SIG-M5 treated with dmso at 0.1 percent for 504 hours (cell line): ENCODE results near the gene TEAD4.
A peak's percentile ranks its signal among the peaks of the same experiment; 100 is the strongest.

Experiments used
- DNase-seq: peaks from one replicate; lab custom pipeline; 2025; ENCODE audit not compliant: unreplicated experiment; lab: John Stamatoyannopoulos, UW

Gene TEAD4

DNA sequence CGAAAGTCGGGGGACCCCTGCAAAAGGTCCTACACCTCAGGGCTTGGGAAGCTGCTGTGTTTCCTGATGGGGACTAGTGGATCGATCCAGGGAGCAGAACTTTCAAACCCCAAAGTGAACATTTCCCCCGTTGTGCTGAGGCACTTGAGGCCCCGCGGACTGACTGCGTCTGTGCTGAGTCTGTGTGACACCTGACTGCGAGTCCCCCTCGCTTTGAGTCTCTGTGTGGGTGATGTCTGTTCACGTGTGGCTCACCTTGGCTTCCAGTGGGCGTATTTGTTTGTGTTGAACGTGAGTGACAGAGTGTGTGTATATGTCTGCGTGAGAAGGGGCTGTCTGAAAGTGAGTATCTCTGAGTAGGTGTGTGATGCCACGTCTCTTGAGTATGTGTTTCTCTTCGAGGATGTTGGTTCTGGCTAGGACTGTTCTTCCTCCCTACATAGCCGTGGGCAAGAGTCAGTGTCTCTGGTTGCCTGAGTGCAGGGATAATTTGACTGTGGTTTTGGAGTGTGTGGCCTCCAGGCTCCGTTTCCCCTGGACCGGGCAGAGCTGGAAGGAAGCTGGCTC is 1.3 kb downstream of the TEAD4 start:
- peak; percentile 19 for DNase-seq

DNA sequence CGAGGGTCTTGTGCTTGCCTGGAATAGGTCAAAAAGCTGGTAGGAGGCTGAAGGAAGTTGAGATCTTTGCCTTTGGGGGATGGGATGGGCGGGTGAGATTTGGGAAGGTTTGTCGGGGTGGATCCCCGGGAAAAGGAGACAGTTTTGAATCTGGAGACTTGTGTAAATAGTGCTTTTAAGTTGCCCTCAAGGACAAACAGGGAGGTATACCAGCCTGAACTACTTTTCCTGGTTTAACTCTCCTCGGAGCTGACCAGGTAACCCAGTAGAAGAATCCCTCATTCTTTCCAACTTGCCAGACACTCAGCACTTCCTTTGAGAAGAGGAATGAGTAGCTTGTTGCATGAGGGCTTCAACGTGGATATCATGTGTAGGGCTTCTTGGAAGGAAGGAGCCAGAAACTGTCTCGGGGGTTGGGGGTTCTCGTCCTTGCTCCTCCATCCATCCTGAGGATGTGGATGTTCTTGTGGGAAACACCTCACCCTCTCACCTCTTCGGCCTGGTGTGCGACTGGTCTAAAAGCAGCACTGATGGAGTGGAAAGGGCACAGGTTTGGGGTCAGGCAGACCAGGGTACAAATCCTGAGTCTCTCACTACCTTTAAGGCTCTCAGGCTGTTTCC is 1.9 kb downstream of the TEAD4 start:
- DNase-seq, result no peak

DNA sequence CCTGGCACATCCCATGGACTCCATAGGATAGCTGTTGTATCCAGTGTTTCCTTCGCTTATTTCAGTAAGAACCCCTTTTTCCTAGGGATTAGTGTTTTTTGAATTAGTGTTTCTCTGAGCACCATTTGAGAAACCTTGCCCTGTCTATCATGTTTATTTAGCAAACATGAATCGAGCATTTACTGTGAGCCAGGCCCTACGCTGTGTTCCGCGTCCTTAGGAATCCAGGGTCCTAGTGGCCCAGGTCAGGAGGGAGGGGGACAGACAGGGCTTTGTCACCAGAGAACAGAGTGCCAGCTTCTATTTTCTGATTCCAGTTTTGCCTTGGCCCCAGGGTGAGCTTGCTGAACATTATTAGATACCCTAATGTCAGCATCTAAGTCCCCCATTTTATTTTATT is 2.5 kb downstream of the TEAD4 start:
- DNase-seq, result no peak

DNA sequence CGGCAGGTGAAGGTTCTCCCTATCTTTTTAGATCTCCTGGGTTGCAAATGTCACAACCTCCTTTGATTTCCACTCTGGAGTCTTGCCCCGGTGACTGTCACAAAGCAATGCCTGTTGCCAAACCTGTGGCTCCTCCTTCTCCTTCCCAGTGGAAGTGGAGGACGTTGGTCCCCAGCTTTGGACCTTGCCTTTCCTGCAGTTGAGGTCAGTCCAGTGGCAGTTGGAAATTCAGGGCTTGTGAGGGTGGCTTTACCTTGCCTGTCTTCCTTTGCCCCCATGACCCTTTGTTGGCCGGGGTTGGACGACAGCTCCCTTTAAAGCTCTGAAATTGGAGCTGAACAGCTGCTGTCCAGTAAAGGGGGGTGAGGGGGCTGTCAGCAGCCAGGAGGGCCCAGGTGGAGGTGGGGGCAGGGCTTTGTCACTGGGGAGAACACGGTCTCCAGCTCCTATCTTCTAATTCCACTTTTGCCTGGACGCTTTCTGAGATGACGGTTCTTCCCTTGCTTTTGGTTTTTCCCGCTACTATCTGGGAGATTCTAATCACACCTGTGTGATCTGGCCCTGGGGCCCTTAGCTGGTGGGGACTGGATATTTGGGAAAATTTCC is 4.1 kb downstream of the TEAD4 start:
- DNase-seq, result no peak

DNA sequence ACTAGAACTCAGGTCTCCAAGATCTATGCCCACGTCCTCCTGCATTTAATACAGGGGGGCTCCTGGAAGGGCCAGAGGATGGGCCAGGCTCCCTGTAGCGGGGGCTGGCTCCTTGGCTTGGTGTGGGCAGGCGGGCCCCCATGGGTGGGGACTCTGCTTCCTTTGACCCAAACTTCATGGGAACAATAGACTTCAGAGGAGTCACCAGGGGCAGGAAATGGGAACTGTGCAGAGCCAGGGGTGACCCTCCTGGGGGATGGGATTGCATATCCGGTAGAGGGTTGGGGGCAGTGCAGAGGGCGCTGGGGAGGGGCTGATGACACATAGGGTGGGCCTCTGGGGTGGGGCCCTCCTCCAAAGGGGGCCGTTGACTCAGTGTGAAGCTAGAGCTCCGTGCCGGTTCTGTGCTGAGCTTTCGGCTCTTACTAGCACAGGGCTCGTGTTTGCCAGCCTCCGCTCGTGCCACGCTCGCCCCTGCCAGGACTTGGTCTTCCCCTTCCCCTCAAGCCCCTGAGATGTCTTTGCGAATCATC is 4.6 kb downstream of the TEAD4 start:
- DNase-seq, result no peak

DNA sequence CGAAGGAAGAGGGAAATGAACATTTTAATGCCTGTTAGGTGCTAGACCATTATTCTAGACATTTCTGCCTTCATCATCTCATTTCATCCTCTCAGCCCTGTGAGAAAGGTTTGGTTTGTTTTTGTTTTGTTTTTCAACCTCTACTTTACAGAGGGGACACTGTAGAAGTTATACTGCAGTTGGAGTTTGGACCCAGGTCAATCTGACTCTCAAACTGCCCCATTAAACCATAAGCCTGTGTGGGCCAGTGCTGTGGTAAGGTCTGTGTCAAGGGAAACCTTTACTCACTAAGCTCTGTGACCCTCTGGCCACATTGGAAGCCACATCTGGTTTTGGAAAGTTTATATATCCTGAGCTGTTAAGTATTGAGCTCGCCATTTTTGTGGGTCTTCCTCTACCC is 8.5 kb downstream of the TEAD4 start:
- no peak for DNase-seq

DNA sequence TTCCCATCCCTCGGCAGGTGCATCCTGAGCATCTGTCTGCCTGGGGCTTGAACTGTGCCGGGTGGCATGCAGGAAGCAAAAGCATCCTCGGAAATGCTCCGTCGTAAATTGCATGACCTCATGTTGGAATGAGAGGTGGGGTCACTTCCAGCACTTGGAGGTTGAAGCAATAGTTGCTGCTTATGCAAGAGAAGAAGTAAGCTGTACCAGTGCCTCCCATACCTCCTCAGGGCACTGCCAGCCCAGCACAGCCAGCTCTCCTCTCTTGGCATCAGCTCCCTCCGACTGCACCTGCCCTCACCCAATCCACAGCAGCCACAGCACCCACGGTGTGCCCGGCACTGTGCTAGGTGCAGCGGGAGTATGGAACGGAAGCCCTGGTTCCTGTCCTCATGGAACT is 11.5 kb downstream of the TEAD4 start:
- no peak for DNase-seq

DNA sequence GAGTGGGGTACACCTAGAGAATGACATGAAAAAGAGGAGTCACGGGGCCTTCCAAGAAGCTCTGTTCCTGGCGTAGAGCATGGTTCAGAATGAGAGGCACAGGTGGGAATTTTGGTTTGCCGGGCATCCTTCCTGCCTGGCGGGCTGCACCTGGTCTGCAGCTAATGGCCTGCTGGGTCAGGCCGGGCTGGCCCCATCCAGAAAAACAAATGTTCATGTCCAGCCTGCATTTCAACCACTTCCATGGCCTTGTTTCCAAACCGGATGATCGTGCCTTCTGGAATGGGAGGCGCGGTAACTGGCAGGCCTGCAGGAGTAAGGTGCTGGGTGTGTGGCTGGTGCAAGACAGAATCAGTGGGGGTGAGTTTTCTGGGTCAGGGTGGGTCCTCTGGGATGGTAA is 14.4 kb downstream of the TEAD4 start:
- no peak for DNase-seq

DNA sequence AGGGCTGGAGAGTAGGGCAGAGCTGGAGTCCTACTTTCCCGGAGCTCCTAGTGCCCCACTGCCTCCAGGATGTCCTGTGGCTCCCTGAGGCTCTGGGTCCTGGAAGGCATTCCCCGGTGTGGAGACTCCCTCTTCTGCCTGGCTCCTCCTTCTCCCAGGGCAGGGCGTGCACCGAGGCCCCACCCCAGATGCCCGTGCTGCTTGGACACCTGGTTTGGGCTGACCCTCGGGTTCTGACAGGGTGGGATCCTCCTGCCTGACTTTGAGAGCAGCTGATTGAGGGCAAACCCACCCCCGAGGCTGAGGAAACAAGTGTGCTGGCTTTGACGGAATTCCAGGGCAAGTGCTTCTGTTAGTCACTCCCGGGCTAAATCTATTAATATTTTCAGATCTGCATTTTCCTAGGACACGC is 15.4 kb downstream of the TEAD4 start:
- no peak for DNase-seq

DNA sequence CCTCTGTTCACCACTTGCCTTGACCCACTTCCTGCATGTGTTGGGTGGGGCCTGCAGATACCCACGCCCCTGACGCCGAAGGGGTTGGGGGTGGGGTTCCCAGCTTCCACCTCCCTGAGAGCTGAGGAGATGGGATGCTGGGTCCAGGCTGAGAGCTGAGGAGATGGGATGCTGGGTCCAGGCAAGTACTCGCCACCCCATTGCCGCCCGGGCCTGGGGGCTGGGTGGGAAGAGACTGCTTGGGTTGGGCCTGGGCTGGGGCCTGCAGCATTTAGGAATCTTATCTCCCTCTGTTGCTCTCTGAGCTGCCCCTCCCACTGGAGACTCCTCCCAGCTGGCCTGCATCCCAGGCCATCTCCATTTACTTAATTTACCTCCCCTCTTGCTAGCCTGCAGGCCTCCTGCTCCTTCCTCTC is 17.4 kb downstream of the TEAD4 start:
- no peak for DNase-seq

DNA sequence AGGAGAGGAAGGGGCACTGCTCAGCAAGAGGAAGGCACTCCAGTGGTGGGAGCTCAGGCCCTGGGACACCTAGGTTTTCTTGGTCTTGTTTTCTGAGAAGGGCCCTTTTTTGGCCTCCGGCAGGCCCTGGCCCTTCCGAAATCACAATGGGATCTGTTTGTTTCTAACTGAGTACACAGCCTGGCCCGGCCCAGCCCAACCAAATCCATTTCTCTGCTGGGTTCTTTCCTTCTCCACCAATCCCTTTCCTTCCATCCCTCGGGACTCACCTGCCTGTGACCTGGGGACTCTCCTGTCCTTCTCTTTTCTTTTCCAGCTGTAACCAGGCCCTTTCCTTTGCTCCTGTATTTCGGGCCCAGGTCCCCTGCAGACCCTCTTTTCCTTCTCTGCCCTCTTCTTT is 18.6 kb downstream of the TEAD4 start:
- no peak for DNase-seq

DNA sequence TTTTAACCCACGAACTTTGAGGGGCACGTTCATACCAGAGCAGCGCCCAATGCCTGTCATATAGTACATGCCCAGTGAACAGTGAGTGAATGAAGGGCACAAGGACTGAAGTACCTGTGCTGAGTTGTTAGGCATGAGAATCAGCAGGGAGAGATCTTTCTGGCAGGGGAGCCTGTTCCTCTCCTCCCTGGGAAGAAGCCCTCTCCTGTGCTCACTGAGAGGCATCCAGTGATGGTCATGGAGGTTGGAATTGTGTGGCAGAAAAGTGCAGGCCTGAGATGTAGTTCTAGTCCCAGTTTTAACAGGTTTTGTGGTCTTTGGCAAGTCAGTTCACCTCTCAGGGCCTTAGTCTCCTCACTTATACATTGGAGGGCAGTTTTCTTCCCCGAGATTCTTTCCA is 20.6 kb downstream of the TEAD4 start:
- DNase-seq, result no peak

DNA sequence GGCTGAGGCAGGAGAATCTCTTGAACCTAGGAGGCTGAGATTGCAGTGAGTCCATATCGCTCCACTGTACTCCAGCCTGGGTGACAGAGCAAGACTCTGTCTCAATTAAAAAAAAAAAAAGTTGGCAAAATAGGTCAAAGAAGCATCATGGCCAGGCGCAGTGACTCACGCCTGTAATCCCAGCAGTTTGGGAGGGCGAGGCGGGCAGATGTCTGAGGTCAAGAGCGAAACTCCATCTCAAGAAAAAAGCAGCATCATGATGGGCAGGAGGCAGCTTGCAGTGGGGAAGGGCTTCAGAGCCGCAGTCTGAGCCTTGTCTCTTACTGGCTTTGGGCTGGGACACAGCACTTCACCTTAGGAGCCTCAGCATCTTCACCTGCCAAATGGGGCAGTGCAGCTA is 21.4 kb downstream of the TEAD4 start:
- DNase-seq, result no peak

DNA sequence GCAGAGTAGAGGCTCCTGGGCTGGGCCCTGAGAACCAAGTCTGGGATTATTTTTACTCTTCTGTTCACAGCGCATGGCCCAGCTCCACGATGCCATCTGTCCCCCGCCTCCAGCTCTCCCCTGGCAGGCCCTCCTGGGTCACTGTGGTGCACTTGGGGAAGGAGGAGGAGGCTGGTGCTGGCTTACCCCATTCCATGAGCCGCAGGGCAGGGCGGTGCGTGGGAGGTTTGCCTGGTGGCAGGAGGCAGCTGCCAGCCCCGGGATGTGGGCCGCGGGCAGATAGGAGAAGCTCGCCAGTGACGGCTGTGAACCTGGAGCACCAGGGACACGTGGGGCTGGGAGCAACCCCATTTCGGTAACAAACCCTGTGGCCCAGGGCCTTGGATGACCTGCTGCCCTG is 23.2 kb downstream of the TEAD4 start:
- DNase-seq, result no peak

DNA sequence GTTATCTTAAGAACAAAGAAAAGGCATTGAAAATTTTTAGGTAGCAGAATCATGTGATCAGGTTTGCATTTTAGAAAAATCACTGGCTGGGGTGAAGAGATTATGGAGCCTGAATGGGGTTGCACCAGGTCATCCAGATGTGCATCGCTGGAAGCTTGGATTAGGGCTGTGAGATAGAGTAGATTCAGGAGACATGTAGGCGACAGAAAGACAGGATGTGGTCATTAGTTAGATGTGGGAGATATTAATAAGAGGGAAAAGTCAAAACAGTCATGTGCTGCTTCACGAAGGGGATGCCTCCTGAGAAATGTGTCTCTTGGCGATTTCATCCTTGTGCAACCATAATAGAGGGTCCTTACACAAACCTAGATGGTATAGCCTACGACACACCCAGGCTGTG is 25.1 kb downstream of the TEAD4 start:
- no peak for DNase-seq

DNA sequence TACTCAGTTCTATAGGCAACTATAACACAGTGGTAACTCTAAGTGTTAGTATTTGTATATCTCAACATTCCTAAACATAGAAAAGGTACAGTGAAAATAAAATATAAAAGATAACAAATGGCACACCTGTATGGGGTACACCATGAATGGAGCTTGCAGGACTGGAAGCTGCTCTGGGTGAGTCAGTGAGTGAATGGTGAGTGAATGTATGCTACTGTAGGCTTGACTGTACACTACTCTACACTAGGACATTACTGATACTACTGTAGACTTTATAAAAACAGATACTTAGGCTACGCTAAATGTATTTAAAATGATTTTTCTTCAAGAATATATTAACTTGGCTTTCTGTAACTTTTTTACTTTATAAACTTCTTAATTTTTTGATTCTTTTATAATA is 25.5 kb downstream of the TEAD4 start:
- DNase-seq, result no peak

DNA sequence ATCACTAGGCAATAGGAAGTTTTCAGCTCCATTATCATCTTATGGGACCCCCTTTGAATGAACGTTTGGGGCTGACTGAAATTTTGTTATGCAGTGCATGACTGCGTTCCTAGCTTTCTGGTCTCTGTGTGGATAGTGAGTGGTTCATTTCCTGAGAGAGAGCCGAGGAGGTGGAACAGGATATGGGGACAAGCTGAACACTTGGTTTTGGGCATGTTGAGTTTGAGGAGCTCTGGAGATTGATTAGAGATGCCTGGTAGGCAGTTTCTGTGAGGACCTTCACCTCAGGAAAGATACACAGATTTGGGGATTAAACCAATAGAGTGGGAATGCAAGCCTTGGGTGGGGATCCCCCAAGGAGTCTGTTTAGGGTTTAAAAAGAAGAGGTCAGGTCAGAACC is 27.7 kb downstream of the TEAD4 start:
- DNase-seq, result no peak

DNA sequence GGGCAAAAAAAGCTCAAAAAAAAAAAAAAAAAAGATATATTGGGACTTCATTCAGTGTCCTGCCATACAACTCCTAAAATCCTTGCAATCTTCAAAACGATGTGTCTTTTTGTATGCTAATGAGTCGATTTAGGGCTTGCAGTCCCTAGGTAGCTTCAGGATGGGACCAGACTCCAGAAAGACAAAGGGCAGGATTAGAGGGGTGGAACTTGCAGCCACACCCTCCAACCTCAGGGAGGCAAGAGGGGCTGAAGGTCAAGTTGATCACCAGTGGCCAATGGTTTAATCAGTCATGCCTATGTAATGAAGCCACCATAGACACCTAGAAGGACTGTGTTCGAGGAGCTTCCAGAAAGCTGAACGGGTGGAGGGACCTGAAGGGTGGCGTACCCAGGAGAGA is 29.3 kb downstream of the TEAD4 start:
- no peak for DNase-seq

DNA sequence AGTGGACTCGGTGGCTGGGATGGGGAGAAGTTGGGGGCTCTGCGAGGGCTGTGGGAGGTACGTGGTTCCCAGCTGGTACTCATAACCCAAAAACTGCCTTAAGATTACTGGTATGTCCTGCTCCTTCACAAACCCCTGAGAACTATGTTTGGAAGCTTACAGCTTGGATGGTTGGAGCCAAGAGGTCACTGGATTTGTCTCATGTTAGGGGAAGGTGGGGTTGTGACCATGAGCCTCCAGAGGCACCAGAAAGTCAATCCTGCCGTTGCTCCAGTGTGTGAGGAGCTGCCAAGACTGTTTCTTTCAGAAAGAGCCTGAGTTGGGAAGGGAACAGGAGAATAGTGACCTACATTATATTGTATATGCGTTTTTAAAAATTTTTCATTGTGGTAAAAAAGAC is 33.5 kb downstream of the TEAD4 start:
- no peak for DNase-seq

DNA sequence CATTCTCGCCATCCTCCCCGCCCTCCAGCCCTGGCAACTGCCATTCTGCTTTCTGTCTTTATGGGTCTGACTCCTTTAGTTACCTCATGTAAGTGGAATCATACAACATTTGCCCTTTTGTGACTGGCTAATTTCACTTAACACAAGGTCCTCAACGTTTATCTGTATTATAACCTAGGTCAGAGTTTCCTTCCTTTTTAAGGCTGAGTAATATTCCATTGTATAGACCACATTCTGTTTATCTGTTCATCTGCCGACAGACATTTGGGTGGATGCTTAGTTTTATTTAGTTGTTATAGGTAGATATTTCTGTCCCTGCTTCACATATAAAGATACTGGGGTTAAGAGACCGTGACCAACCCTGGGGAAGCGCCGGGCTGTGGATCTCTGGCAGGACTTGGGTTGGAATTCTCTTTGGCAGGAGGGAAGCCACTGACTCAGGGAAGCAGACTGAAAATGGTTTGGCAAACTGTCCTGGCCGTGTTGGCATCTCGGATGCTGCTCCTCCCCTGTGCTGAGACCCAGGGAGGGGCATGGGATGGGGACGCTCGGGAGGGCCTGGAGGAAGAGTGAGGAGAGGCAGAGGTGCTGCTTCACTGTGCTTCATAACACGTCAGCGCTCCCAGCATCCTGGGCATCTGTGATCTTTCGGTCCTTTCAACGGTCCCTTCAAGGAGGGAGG is 38.9 kb downstream of the TEAD4 start:
- DNase-seq, result no peak

DNA sequence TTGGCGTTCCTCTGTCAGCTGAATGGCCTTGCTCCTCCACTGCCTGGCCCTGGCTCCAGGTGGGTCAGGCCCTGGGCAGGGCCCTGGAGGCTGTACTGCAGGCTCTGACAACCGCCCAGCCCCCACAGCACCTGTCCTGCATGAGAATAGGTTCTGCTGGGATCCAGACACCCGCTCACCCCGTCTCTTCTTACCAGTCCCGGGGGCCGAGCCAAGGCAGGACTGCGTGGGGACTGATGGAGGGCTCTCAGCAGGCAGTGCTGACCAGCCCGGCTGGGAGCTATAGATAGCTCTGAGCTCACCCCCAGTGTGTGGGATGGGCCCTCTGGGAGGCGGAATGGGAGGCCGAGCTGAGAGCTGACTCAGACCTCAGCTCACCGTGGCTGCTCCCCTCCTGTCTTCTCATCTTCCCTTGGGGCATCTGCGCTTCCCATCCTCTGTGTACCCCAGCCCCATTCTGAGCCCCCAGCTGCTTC is 39.6 kb downstream of the TEAD4 start:
- no peak for DNase-seq

DNA sequence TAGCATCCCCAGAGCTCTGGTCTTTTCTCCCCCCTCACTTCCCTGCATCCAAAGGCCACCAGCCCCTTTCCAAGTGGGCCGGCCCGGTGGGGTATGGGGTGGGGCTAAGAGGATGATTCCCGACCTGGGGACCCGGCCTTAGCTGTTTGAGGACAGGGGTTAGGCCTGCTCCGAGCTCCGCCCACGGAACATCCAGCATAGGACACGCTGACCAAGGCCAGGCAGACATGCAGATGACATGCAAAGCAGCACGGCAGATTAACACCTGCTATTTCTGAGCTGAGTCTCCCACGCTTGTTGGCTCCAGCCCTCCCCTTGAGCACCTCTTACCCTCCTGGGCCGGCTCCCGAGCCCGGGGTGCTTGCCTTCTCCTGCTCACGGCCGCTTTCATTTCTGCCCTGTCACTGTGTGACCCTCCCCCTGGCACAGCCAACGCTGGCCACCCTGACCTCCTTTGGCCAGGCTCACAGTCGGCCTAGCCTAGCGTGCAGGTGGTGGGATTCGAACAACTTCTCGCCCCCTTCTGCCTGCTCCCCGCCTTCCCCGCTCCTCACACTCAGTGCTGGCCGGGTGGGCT is 40.2 kb downstream of the TEAD4 start:
- DNase-seq, result no peak
